HEK293 (cell line): ENCODE results near the gene TLE5.
A peak's percentile ranks its signal among the peaks of the same experiment; 100 is the strongest.

Source experiments
- CTCF ChIA-PET: fragments of 350-600 bp; formaldehyde crosslinking; extraction: SDS; loops from one replicate; lab custom pipeline; 2021; ENCODE audit warnings: antibody characterized with exemption; lab: Yijun Ruan, JAX
- POLR2A ChIA-PET: fragments of 300-600 bp; formaldehyde crosslinking; extraction: SDS; loops from one replicate; lab custom pipeline; 2020; ENCODE audit warnings: antibody characterized with exemption, inconsistent platforms; lab: Yijun Ruan, JAX
- H3K27ac ChIP-seq: fragments of 200-500 bp; sonication (Bioruptor generic); 2 replicates; pipeline ENCODE4 v1.5.1; 2014; ENCODE audit warnings: low read depth, low read length, control low read depth, inconsistent platforms; ENCODE audit errors: extremely low read depth
- H3K36me3 ChIP-seq, 2 experiments: fragments of 200-500 bp in 1 of 2; sonication (Bioruptor generic) in 1 of 2; 1 replicate in 1 of 2; 2 replicates in 1 of 2; pipeline ENCODE4 v1.5.1; 2014 to 2017; ENCODE audit warnings: inconsistent platforms in 2 of 2, low read length in 2 of 2; ENCODE audit not compliant: control insufficient read depth in 2 of 2, insufficient read depth in 1 of 2
- H3K4me1 ChIP-seq: fragments of 200-500 bp; sonication (Bioruptor generic); 2 replicates; pipeline ENCODE4 v1.5.1; 2014; ENCODE audit warnings: mild to moderate bottlenecking, low read length, inconsistent platforms; ENCODE audit not compliant: control insufficient read depth, insufficient read depth
- H3K4me3 ChIP-seq: 2 replicates; pipeline ENCODE4 v1.5.1; 2011; ENCODE audit warnings: low read depth, mild to moderate bottlenecking, control low read depth, low read length, moderate library complexity
- H3K9me3 ChIP-seq: fragments of 200-500 bp; sonication (Bioruptor generic); 2 replicates; pipeline ENCODE4 v1.5.1; 2014; ENCODE audit warnings: low read depth, low read length, inconsistent platforms; ENCODE audit not compliant: control insufficient read depth, insufficient read depth
- BCL11A ChIP-seq: fragments of 450-650 bp; formaldehyde crosslinking; IDR thresholded peaks from 2 replicates; pipeline ENCODE4 v1.5.1; 2016; ENCODE audit warnings: low read depth, missing biosample characterization, missing genetic modification characterization
- BCL6B ChIP-seq: fragments of 450-650 bp; formaldehyde crosslinking; IDR thresholded peaks from 2 replicates; pipeline ENCODE4 v1.5.1; 2017; ENCODE audit warnings: missing biosample characterization, missing genetic modification characterization
- FEZF1 ChIP-seq: fragments of 450-650 bp; formaldehyde crosslinking; IDR thresholded peaks from 2 replicates; pipeline ENCODE4 v1.5.1; 2016; ENCODE audit warnings: missing biosample characterization, missing genetic modification characterization
- GFI1B ChIP-seq: fragments of 450-650 bp; formaldehyde crosslinking; IDR thresholded peaks from 2 replicates; pipeline ENCODE4 v1.5.1; 2016; ENCODE audit warnings: missing biosample characterization, missing genetic modification characterization
- GLI4 ChIP-seq: fragments of 450-650 bp; formaldehyde crosslinking; IDR thresholded peaks from 2 replicates; pipeline ENCODE4 v1.5.1; 2016; ENCODE audit warnings: missing biosample characterization, missing genetic modification characterization
- GLIS1 ChIP-seq: fragments of 450-650 bp; formaldehyde crosslinking; IDR thresholded peaks from 2 replicates; pipeline ENCODE4 v1.5.1; 2016; ENCODE audit warnings: missing biosample characterization, missing genetic modification characterization
- GLIS2 ChIP-seq: fragments of 450-650 bp; formaldehyde crosslinking; IDR thresholded peaks from 2 replicates; pipeline ENCODE4 v1.5.1; 2016; ENCODE audit warnings: missing biosample characterization, missing genetic modification characterization
- HOXD13 ChIP-seq: sonication (generic); formaldehyde crosslinking; IDR thresholded peaks from 2 replicates; pipeline ENCODE4 v1.8.0; 2022; ENCODE audit warnings: missing genetic modification reagents, borderline replicate concordance
- IKZF3 ChIP-seq: fragments of 450-650 bp; IDR thresholded peaks from 2 replicates; pipeline ENCODE4 v1.5.0; 2018; ENCODE audit warnings: missing biosample characterization, mild to moderate bottlenecking, missing genetic modification characterization, moderate library complexity
- KLF1 ChIP-seq: fragments of 450-650 bp; formaldehyde crosslinking; IDR thresholded peaks from 2 replicates; pipeline ENCODE4 v1.5.1; 2016; ENCODE audit warnings: missing biosample characterization, missing genetic modification characterization
- KLF8 ChIP-seq: fragments of 450-650 bp; formaldehyde crosslinking; IDR thresholded peaks from 2 replicates; pipeline ENCODE4 v1.5.1; 2016; ENCODE audit warnings: missing biosample characterization, missing genetic modification characterization
- KLF9 ChIP-seq: fragments of 450-650 bp; formaldehyde crosslinking; IDR thresholded peaks from 2 replicates; pipeline ENCODE4 v1.5.1; 2016; ENCODE audit warnings: missing biosample characterization, missing genetic modification characterization, low read depth
- SCRT2 ChIP-seq: fragments of 450-650 bp; formaldehyde crosslinking; IDR thresholded peaks from 2 replicates; pipeline ENCODE4 v1.5.1; 2016; ENCODE audit warnings: missing biosample characterization, missing genetic modification characterization
- ZBTB10 ChIP-seq: fragments of 450-650 bp; formaldehyde crosslinking; IDR thresholded peaks from 2 replicates; pipeline ENCODE4 v1.5.1; 2016; ENCODE audit warnings: missing biosample characterization, missing genetic modification characterization
- ZBTB20 ChIP-seq: fragments of 450-650 bp; formaldehyde crosslinking; IDR thresholded peaks from 2 replicates; pipeline ENCODE4 v1.5.1; 2016; ENCODE audit warnings: missing biosample characterization, missing genetic modification characterization
- ZNF10 ChIP-seq: fragments of 450-650 bp; formaldehyde crosslinking; IDR thresholded peaks from 2 replicates; pipeline ENCODE4 v1.5.1; 2017; ENCODE audit warnings: missing biosample characterization, missing genetic modification characterization
- ZNF133 ChIP-seq: fragments of 450-650 bp; formaldehyde crosslinking; IDR thresholded peaks from 2 replicates; pipeline ENCODE4 v1.5.1; 2016; ENCODE audit warnings: missing biosample characterization, missing genetic modification characterization
- ZNF140 ChIP-seq: fragments of 450-650 bp; formaldehyde crosslinking; IDR thresholded peaks from 2 replicates; pipeline ENCODE4 v1.5.1; 2016; ENCODE audit warnings: missing biosample characterization, missing genetic modification characterization
- ZNF174 ChIP-seq: fragments of 450-650 bp; formaldehyde crosslinking; IDR thresholded peaks from 2 replicates; pipeline ENCODE4 v1.5.0; 2017; ENCODE audit warnings: missing biosample characterization, mild to moderate bottlenecking, missing genetic modification characterization
- ZNF211 ChIP-seq: fragments of 450-650 bp; formaldehyde crosslinking; IDR thresholded peaks from 2 replicates; pipeline ENCODE4 v1.5.1; 2016; ENCODE audit warnings: low read depth, missing biosample characterization, missing genetic modification characterization
- ZNF26 ChIP-seq: fragments of 450-650 bp; formaldehyde crosslinking; IDR thresholded peaks from 2 replicates; pipeline ENCODE4 v1.5.1; 2016; ENCODE audit warnings: missing biosample characterization, missing genetic modification characterization
- ZNF292 ChIP-seq: fragments of 450-650 bp; formaldehyde crosslinking; IDR thresholded peaks from 2 replicates; pipeline ENCODE4 v1.5.1; 2016; ENCODE audit warnings: low read depth, missing biosample characterization, missing genetic modification characterization, borderline replicate concordance
- ZNF311 ChIP-seq: fragments of 450-650 bp; formaldehyde crosslinking; IDR thresholded peaks from 2 replicates; pipeline ENCODE4 v1.5.1; 2017; ENCODE audit warnings: missing biosample characterization, missing genetic modification characterization, borderline replicate concordance
- ZNF366 ChIP-seq: fragments of 450-650 bp; formaldehyde crosslinking; conservative IDR thresholded peaks from 2 replicates; pipeline ENCODE4 v1.5.1; 2016; ENCODE audit warnings: missing biosample characterization, missing genetic modification characterization
- ZNF37A ChIP-seq: fragments of 450-650 bp; IDR thresholded peaks from 2 replicates; pipeline ENCODE4 v1.5.1; 2018; ENCODE audit warnings: missing biosample characterization, missing genetic modification characterization
- ZNF423 ChIP-seq: fragments of 450-650 bp; formaldehyde crosslinking; IDR thresholded peaks from 2 replicates; pipeline ENCODE4 v1.5.1; 2016; ENCODE audit warnings: missing biosample characterization, missing genetic modification characterization
- ZNF596 ChIP-seq: fragments of 450-650 bp; IDR thresholded peaks from 2 replicates; pipeline ENCODE4 v1.5.0; 2018; ENCODE audit warnings: missing biosample characterization, mild to moderate bottlenecking, missing genetic modification characterization, moderate library complexity
- ZNF776 ChIP-seq: fragments of 450-650 bp; formaldehyde crosslinking; IDR thresholded peaks from 2 replicates; pipeline ENCODE4 v1.5.0; 2017; ENCODE audit warnings: missing biosample characterization, missing genetic modification characterization, borderline replicate concordance
- TF ChIP-seq, protein P1 (sequence below): fragments of 450-650 bp; formaldehyde crosslinking; IDR thresholded peaks from 2 replicates; pipeline ENCODE4 v1.5.1; 2017; ENCODE audit warnings: missing biosample characterization, missing genetic modification characterization

TLE5 gene

GRCh38 chr19:3062165-3063105 lies at the start of gene TLE5 (continued):
- TF ChIP-seq KLF8 (tag by site-specific recombination) (peak; percentile 12; the same call in 1 of the 2 replicates), ZNF174 (tag by site-specific recombination) (no peak), GLI4 (tag by site-specific recombination) (no peak), FEZF1 (no peak), ZBTB20 (peak; percentile 30; the same call in 1 of the 2 replicates), ZNF292 (no peak), IKZF3 (no peak), ZNF211 (tag by site-specific recombination) (no peak), ZNF37A (tag by site-specific recombination) (no peak), ZNF311 (no peak), ZNF26 (tag by site-specific recombination) (no peak), ZNF133 (tag by site-specific recombination) (no peak), ZNF776 (no peak), GLIS1 (no peak), BCL11A (tag by site-specific recombination) (no peak)
- TF ChIP-seq, protein P1, sequence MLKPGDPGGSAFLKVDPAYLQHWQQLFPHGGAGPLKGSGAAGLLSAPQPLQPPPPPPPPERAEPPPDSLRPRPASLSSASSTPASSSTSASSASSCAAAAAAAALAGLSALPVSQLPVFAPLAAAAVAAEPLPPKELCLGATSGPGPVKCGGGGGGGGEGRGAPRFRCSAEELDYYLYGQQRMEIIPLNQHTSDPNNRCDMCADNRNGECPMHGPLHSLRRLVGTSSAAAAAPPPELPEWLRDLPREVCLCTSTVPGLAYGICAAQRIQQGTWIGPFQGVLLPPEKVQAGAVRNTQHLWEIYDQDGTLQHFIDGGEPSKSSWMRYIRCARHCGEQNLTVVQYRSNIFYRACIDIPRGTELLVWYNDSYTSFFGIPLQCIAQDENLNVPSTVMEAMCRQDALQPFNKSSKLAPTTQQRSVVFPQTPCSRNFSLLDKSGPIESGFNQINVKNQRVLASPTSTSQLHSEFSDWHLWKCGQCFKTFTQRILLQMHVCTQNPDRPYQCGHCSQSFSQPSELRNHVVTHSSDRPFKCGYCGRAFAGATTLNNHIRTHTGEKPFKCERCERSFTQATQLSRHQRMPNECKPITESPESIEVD (tag by site-specific recombination): no peak
- TF ChIP-seq, all 188 proteins: peak for 14

DNA sequence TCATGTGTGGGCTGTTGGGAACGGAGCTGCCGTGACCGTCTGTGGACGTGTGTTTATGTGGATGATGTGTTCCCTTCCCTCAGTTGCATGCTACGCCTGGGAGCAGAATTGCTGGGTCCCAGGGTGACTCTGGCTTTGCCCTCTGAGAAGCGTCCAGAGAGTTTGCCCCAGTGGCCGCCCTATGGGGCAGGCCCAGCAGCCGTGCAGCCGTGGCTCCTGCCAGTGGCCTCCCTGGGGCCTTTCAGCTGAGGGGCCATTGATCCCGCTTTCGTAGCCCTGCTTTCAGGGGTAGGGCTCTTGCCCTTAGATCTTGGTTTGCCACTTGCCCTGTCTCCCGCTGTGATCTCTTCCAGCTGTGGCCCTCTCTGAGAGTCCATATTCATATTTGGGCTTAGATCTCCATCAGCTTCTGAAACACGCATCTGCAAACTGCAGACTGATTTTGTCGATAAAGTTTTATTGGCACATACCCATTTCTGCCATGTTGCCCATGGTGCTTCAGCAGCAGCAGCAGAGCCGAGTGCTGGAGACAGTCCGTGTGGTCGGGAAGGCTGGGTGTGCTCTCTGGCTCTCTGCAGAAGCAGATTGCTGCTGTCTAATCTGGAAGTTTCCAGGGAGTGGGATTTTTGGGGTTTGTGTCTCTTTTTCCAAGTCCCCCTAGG lies 49.4 kb upstream of the TLE5 start:
- Histone ChIP-seq H3K9me3 (no peaks in the 10 kb centered on the region), H3K27ac (no peak overlapping the region), H3K36me3 (peaks cover 0 to 16% of the 10 kb centered on the region in 2 experiments; a peak in 2 of 3 replicates), H3K4me3 (no peak overlapping the region), H3K4me1 (no peaks in the 10 kb centered on the region)
- POLR2A ChIA-PET: no interaction called here
- CTCF ChIA-PET: interaction anchor here (0.7 to 5.8 kb wide), 3 partner anchors 9 to 159 kb away, joined by 3 to 39 read pairs (median 3); no protein-coding TSS in a partner anchor
- TF ChIP-seq ZNF10 (tag by site-specific recombination) (no peak), KLF9 (tag by site-specific recombination) (no peak), ZNF140 (tag by site-specific recombination) (no peak), GLIS2 (no peak), HOXD13 (no peak), SCRT2 (tag by site-specific recombination) (no peak), ZBTB10 (no peak), KLF1 (no peak), ZNF366 (no peak), ZNF26 (tag by site-specific recombination) (no peak), ZNF423 (tag by site-specific recombination) (no peak), BCL6B (tag by site-specific recombination) (no peak), GFI1B (tag by site-specific recombination) (no peak), ZNF596 (no peak)
